ENCODE results near the gene KCTD16. TPM values are rescaled to one million over a fixed set of nuclear protein-coding genes. Genes with fewer than 3 reads are reported as not detected.

Gene KCTD16
- polyA plus RNA-seq, 2 of the 4 experiments (the other 2 are of a cell fraction) = 0.10 to 0.32 TPM

DNA sequence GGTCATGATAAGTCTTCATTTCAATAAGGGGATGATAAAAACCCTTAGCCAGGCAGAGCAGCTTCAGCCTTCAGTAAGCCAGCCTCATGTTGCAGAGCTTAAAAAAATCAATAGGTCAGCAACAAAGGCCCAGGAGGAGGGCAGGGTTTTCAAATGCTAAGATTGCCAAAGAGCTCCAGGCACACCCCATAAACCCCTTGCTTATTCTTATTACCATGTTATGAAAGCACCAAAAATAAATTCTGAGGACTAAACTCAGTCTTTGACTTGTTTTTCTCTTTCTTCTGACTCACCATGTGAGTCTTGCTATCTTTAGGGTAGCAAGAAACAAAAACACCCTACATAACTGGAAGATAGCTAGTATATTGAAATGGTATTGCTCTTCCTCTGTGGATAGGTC is 317.1 kb downstream of the KCTD16 start:
- Histone ChIP-seq H3K27ac (no peak overlapping the region), H3K4me1 (no peaks in the 10 kb centered on the region), H3K4me2 (no peak overlapping the region), H3K9me3 (no peaks in the 10 kb centered on the region), H3K4me3 (no peak overlapping the region)
- ChIA-PET CTCF (no interaction called here), POLR2A (no interaction called here)
- ATAC-seq (no peak), DNase-seq (ENCODE audit: low read depth in 1 of 2, low spot score in 1 of 2) (no peak), FAIRE-seq (no peak)
- no peak for TF ChIP-seq CBX8 (IDR thresholded peaks at IDR 0.05)
- TF ChIP-seq, protein P1, sequence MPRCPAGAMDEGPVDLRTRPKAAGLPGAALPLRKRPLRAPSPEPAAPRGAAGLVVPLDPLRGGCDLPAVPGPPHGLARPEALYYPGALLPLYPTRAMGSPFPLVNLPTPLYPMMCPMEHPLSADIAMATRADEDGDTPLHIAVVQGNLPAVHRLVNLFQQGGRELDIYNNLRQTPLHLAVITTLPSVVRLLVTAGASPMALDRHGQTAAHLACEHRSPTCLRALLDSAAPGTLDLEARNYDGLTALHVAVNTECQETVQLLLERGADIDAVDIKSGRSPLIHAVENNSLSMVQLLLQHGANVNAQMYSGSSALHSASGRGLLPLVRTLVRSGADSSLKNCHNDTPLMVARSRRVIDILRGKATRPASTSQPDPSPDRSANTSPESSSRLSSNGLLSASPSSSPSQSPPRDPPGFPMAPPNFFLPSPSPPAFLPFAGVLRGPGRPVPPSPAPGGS (IDR thresholded peaks at IDR 0.05) = no peak
- TF ChIP-seq, protein P2, sequence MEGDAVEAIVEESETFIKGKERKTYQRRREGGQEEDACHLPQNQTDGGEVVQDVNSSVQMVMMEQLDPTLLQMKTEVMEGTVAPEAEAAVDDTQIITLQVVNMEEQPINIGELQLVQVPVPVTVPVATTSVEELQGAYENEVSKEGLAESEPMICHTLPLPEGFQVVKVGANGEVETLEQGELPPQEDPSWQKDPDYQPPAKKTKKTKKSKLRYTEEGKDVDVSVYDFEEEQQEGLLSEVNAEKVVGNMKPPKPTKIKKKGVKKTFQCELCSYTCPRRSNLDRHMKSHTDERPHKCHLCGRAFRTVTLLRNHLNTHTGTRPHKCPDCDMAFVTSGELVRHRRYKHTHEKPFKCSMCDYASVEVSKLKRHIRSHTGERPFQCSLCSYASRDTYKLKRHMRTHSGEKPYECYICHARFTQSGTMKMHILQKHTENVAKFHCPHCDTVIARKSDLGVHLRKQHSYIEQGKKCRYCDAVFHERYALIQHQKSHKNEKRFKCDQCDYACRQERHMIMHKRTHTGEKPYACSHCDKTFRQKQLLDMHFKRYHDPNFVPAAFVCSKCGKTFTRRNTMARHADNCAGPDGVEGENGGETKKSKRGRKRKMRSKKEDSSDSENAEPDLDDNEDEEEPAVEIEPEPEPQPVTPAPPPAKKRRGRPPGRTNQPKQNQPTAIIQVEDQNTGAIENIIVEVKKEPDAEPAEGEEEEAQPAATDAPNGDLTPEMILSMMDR (IDR thresholded peaks at IDR 0.05) = no peak
- no peak for TF ChIP-seq NFE2L2 (conservative IDR thresholded peaks at IDR 0.05; ENCODE audit: low read length)
- TF ChIP-seq HEYL (CRISPR knock-in tag; IDR thresholded peaks at IDR 0.05) = no peak

DNA sequence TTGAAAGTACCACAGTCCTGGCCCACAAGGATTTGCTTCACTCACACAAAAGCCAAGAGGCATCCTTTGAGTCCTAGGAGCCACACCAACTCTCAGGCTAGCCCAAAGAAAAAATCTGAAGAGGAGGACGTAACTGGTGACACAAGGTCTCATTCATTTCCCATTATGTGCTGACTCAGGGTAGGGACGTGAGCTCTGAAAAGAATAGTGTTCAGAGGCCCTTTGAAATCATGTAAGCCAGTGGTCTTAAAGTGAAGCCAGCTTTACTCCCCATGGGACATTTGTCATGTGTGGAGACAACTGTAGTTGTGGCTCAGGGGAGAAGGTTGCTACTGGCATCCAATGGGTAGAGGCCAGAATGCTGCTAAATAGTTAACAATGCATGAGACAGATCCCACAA is 332.4 kb downstream of the KCTD16 start:
- POLR2A ChIA-PET = no interaction called here
- Histone ChIP-seq H3K9me3 (no peaks in the 10 kb centered on the region), H3K4me3 (no peak overlapping the region), H3K4me1 (no peaks in the 10 kb centered on the region), H3K4me2 (no peak overlapping the region), H3K27ac (no peak overlapping the region)
- DNase-seq (ENCODE audit: low read depth in 1 of 2, low spot score in 1 of 2) = no peak
- FAIRE-seq = no peak
- WGBS (ENCODE audit: missing lambda C conversion rate) = 47% methylated on average over 2 of the region's 2 CpGs
- ATAC-seq = no peak
- TF ChIP-seq EHF (CRISPR knock-in tag; IDR thresholded peaks at IDR 0.05) (no peak), HOXB13 (CRISPR knock-in tag; IDR thresholded peaks at IDR 0.05; ENCODE audit: low read depth) (no peak)
- CTCF ChIA-PET = no interaction called here

DNA sequence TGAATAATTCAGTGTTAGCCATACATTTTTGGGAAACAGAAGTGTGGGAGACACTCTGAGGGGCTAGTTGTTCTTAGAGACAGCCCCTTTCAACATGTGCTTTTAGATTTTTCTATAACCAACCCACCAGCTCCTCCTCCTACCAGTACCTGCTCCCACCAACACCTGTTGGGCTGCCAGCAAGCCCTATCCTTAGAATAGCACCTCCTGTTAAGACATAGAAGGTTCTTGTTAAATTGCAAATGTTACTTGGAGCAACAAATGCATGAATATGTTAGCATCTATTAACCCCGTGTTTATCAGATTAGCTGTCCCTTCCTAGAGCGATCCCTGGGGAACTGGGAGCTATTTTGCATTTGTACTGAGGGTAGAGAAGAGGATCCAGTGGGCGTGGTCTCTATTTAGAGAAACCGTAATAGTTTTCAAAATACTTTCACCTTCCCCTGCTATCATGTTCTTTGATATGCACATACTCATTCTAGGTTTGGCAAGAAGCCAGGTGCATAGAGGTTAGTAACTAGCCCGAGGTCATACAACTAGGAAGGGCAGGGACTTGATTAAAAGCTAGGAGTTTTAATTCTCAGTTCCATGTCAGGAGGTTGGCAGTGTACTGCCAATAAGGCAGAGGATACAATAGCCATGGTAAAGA is 334.4 kb downstream of the KCTD16 start:
- no peak overlapping the region for H3K4me2 ChIP-seq
- no peak for ATAC-seq
- POLR2A ChIA-PET = no interaction called here
- no peak for DNase-seq (ENCODE audit: low read depth in 1 of 2, low spot score in 1 of 2)
- H3K27ac ChIP-seq = no peak overlapping the region
- CTCF ChIA-PET = interaction anchor here (1.0 kb wide), 1 partner anchor 42 kb away, joined by 3 read pairs; no protein-coding TSS in a partner anchor
- H3K4me3 ChIP-seq = no peak overlapping the region
- H3K9me3 ChIP-seq = no peaks in the 10 kb centered on the region
- TF ChIP-seq ZNF302 (CRISPR knock-in tag; IDR thresholded peaks at IDR 0.05) = no peak
- no peak for TF ChIP-seq FOSL2 (IDR thresholded peaks at IDR 0.05)
- no peak for TF ChIP-seq FOSL2 (CRISPR knock-in tag; IDR thresholded peaks at IDR 0.05)
- no peak for FAIRE-seq
- no peaks in the 10 kb centered on the region for H3K4me1 ChIP-seq
- WGBS (ENCODE audit: missing lambda C conversion rate) = 10% methylated on average over 5 of the region's 5 CpGs

DNA sequence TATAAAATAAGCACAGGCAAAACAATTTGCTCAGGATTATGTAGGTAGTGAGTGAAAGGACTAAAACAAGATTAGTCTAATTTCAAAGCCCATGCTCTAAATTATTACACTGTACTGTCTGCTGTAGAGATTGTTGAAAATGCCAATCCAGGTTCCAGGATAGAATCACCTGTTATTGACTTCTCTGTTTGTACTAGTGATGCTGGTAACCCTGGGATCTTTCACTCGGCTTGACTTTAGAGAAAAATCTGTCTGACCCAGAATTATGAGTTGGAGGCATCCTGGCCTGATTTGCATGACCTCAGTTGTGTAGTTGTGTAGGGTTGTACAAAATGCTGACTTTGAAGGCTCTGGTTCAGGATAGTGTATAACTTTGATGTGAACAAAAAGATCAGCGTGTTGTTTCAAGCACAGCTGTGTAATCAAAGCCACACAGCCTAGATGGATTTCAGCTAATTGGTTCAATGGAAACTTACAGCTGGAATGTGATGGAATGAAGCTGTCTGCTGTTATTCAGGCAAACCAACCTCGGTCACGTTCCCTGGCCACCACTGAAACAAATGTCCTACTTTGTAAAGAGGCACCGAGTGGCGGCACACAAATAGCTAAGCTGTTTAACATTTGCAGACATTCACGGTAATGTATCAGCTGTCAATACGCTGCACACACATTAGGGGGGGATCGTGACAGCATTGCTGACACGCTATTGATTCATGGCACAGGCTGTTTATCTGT is 340.3 kb downstream of the KCTD16 start:
- H3K4me2 ChIP-seq = no peak overlapping the region
- CTCF ChIA-PET = no interaction called here
- TF ChIP-seq, protein P3, sequence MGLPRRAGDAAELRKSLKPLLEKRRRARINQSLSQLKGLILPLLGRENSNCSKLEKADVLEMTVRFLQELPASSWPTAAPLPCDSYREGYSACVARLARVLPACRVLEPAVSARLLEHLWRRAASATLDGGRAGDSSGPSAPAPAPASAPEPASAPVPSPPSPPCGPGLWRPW (IDR thresholded peaks at IDR 0.05) = no peak
- no peak for FAIRE-seq
- no peak overlapping the region for H3K4me3 ChIP-seq
- ATAC-seq = no peak
- H3K27ac ChIP-seq = no peak overlapping the region
- H3K4me1 ChIP-seq = no peaks in the 10 kb centered on the region
- POLR2A ChIA-PET = no interaction called here
- 31% methylated on average over 10 of the region's 10 CpGs for WGBS (ENCODE audit: missing lambda C conversion rate)
- no peaks in the 10 kb centered on the region for H3K9me3 ChIP-seq
- DNase-seq (ENCODE audit: low read depth in 1 of 2, low spot score in 1 of 2) = no peak

DNA sequence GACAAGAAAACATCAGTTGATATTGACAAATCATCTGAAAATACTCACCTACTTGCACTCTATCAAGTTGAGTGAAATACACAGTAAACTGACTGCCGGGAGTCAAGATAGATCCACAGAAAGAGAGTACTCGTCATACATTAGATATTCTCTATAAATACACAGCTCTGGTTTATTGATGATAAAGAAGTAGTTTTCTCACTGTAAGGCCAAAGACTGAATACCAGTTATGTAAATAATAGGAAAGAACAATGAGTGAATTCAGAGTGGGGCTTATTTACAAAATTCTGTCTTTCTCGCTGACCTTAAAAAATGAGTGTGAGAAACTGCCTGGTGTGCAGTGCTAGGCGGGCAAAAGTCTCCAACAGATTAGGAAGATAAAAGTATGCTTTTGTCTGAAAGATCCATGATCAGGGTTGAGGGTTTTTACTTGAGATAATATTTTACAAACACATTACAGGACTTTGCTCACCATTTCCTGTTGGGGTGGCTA is 341.0 kb downstream of the KCTD16 start:
- Histone ChIP-seq H3K27ac (no peak overlapping the region), H3K4me1 (no peaks in the 10 kb centered on the region), H3K9me3 (no peaks in the 10 kb centered on the region), H3K4me2 (no peak overlapping the region), H3K4me3 (no peak overlapping the region)
- ATAC-seq = no peak
- ChIA-PET CTCF (no interaction called here), POLR2A (no interaction called here)
- no peak for FAIRE-seq
- 32% methylated on average over 4 of the region's 4 CpGs for WGBS (ENCODE audit: missing lambda C conversion rate)
- TF ChIP-seq ESRRA (IDR thresholded peaks at IDR 0.05; ENCODE audit: borderline replicate concordance, low read length) = no peak
- no peak for TF ChIP-seq EHMT2 (IDR thresholded peaks at IDR 0.05; ENCODE audit: low read depth)
- TF ChIP-seq KDM5A (IDR thresholded peaks at IDR 0.05) = no peak
- TF ChIP-seq NR3C1 (IDR thresholded peaks at IDR 0.05) = no peak
- no peak for TF ChIP-seq EP300 (IDR thresholded peaks at IDR 0.05)
- no peak for TF ChIP-seq RFX5 (IDR thresholded peaks at IDR 0.05)
- TF ChIP-seq, protein P4, sequence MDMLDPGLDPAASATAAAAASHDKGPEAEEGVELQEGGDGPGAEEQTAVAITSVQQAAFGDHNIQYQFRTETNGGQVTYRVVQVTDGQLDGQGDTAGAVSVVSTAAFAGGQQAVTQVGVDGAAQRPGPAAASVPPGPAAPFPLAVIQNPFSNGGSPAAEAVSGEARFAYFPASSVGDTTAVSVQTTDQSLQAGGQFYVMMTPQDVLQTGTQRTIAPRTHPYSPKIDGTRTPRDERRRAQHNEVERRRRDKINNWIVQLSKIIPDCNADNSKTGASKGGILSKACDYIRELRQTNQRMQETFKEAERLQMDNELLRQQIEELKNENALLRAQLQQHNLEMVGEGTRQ (IDR thresholded peaks at IDR 0.05) = no peak
- TF ChIP-seq POLR2A (IDR thresholded peaks at IDR 0.05; ENCODE audit: low read length) = no peak
- no peak for TF ChIP-seq FOXS1 (CRISPR knock-in tag; IDR thresholded peaks at IDR 0.05)
- no peak for TF ChIP-seq JUNB (IDR thresholded peaks at IDR 0.05)
- TF ChIP-seq HOXB13 (CRISPR knock-in tag; IDR thresholded peaks at IDR 0.05; ENCODE audit: low read depth) = no peak
- TF ChIP-seq ZC3H11A (IDR thresholded peaks at IDR 0.05) = no peak
- TF ChIP-seq, protein P5, sequence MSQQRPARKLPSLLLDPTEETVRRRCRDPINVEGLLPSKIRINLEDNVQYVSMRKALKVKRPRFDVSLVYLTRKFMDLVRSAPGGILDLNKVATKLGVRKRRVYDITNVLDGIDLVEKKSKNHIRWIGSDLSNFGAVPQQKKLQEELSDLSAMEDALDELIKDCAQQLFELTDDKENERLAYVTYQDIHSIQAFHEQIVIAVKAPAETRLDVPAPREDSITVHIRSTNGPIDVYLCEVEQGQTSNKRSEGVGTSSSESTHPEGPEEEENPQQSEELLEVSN (IDR thresholded peaks at IDR 0.05; ENCODE audit: borderline replicate concordance, low read depth) = no peak
- DNase-seq (ENCODE audit: low read depth in 1 of 2, low spot score in 1 of 2) = no peak
